ENCODE measurements around the gene ANKS4B. TPM values are rescaled to one million over a fixed set of nuclear protein-coding genes. Genes with fewer than 3 reads are reported as not detected.
"Not testable (repeated sequence)": the region's sequence is repeated elsewhere in the genome, so short reads cannot be mapped to it uniquely, and the experiment has no call there.

ANKS4B gene
- total RNA-seq, 1 experiment from 2014 or later, result 0.09 TPM

GRCh38 chr16:21244518-21245215, 11.2 kb downstream of the ANKS4B start:
- H3K79me1 ChIP-seq (ENCODE audit: insufficient read depth, low read depth, low read length, poor library complexity, severe bottlenecking), result no peaks in the 10 kb centered on the region
- no peak overlapping the region for H2BK15ac ChIP-seq (ENCODE audit: low read depth, low read length)
- H4K91ac ChIP-seq (ENCODE audit: insufficient read length, low read depth, low read length), result no peak overlapping the region
- H2BK20ac ChIP-seq (ENCODE audit: low read depth, low read length, poor library complexity, severe bottlenecking), result no peak overlapping the region
- H3K23ac ChIP-seq (ENCODE audit: insufficient read length, low read depth, low read length), result no peak overlapping the region
- no peaks in the 10 kb centered on the region for H3K9me3 ChIP-seq (ENCODE audit: control insufficient read depth, low read depth, low read length)
- no peak overlapping the region for H2BK5ac ChIP-seq (ENCODE audit: insufficient read length, low read length)
- no peak overlapping the region for H4K5ac ChIP-seq (ENCODE audit: insufficient read length, low read depth, low read length)
- no peaks in the 10 kb centered on the region for H3K27me3 ChIP-seq (ENCODE audit: insufficient read depth, low read length)
- H3K56ac ChIP-seq (ENCODE audit: insufficient read length, low read depth, low read length), result no peak overlapping the region
- H3K79me2 ChIP-seq (ENCODE audit: insufficient read depth, low read length), result no peaks in the 10 kb centered on the region
- WGBS (ENCODE audit: extremely low coverage, insufficient read length, low lambda C conversion rate), result no CpG with 5 or more reads among the region's 7 CpGs
- H3K9me3 Mint-ChIP-seq, result no peaks in the 10 kb centered on the region
- no peak overlapping the region for H2BK12ac ChIP-seq (ENCODE audit: insufficient read length, low read depth, low read length)
- no peak overlapping the region for H3K27ac ChIP-seq (ENCODE audit: insufficient read length, low read depth, low read length)
- H3K4me1 ChIP-seq (ENCODE audit: insufficient read depth, low read length), result no peaks in the 10 kb centered on the region
- no peak overlapping the region for H2BK120ac ChIP-seq (ENCODE audit: low read depth, low read length, poor library complexity, severe bottlenecking)
- no peak overlapping the region for H3K4ac ChIP-seq (ENCODE audit: low read depth, low read length)
- no peak for DNase-seq
- H3K23me2 ChIP-seq (ENCODE audit: insufficient read length, low read depth, low read length, poor library complexity, severe bottlenecking), result no peaks in the 10 kb centered on the region
- H3K14ac ChIP-seq (ENCODE audit: insufficient read depth, low read length), result no peak overlapping the region
- no peak overlapping the region for H3K4me2 ChIP-seq (ENCODE audit: insufficient read depth, insufficient read length, low read length)
- no peak overlapping the region for H4K8ac ChIP-seq (replicated peaks; ENCODE audit: insufficient read length, low read depth, low read length)
- H3T11ph ChIP-seq (ENCODE audit: low read length), result no peak overlapping the region
- H3K9ac ChIP-seq (ENCODE audit: extremely low read depth, insufficient read length, low read length), result no peak overlapping the region
- H3K4me1 Mint-ChIP-seq, result peaks cover 8 to 10% of the 10 kb centered on the region in 2 experiments
- no peak overlapping the region for H2AFZ ChIP-seq (ENCODE audit: low read length)
- no peak overlapping the region for H2AK5ac ChIP-seq (ENCODE audit: insufficient read length, low read length)
- H3K27me3 Mint-ChIP-seq (ENCODE audit: low read depth), result peaks cover 1% of the 10 kb centered on the region; the same call in 1 of the 2 replicates
- no peak overlapping the region for H3K27ac Mint-ChIP-seq
- no peaks in the 10 kb centered on the region for H3K36me3 Mint-ChIP-seq (ENCODE audit: insufficient read depth in 1 of 3, low read depth in 3 of 3)
- no peaks in the 10 kb centered on the region for H4K20me1 ChIP-seq (ENCODE audit: control insufficient read depth, insufficient read depth, insufficient read length)
- H3K4me3 Mint-ChIP-seq, result no peak overlapping the region
- TF ChIP-seq CTCF (conservative IDR thresholded peaks at IDR 0.05), result no peak
- no peak overlapping the region for H3K18ac ChIP-seq (ENCODE audit: insufficient read length, low read depth, low read length)

DNA sequence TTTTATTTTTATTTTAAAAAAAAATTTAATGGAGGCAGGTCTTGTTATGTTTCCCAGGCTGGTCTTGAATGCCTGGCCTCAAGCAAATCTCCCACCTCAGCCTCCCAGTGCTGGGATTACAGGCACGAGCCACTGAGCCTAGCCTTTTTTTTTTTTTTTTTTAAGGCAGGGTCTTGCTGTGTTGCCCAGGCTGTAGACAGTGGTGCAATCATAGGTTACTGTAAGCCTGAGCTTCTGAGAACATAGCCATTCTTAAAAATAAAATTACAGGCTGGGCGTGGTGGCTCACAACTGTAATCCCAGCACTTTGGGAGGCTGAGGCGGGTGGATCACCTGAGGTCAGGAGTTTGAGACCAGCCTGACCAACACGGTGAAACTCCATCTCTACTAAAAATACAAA, 14.7 kb downstream of the ANKS4B start:
- not testable (repeated sequence) for H3K36me3 Mint-ChIP-seq (ENCODE audit: insufficient read depth in 1 of 3, low read depth in 3 of 3); H4K8ac ChIP-seq (replicated peaks; ENCODE audit: insufficient read length, low read depth, low read length); H3K4me3 Mint-ChIP-seq; H3K23me2 ChIP-seq (ENCODE audit: insufficient read length, low read depth, low read length, poor library complexity, severe bottlenecking); H3K79me2 ChIP-seq (ENCODE audit: insufficient read depth, low read length); H2AK5ac ChIP-seq (ENCODE audit: insufficient read length, low read length); H4K5ac ChIP-seq (ENCODE audit: insufficient read length, low read depth, low read length); H4K20me1 ChIP-seq (ENCODE audit: control insufficient read depth, insufficient read depth, insufficient read length); DNase-seq; H2BK120ac ChIP-seq (ENCODE audit: low read depth, low read length, poor library complexity, severe bottlenecking); H3K56ac ChIP-seq (ENCODE audit: insufficient read length, low read depth, low read length); H3K9me3 Mint-ChIP-seq; H3K18ac ChIP-seq (ENCODE audit: insufficient read length, low read depth, low read length); H3K27ac ChIP-seq (ENCODE audit: insufficient read length, low read depth, low read length); H3K23ac ChIP-seq (ENCODE audit: insufficient read length, low read depth, low read length); H3T11ph ChIP-seq (ENCODE audit: low read length); H3K4me1 ChIP-seq (ENCODE audit: insufficient read depth, low read length); H2BK12ac ChIP-seq (ENCODE audit: insufficient read length, low read depth, low read length); H3K4ac ChIP-seq (ENCODE audit: low read depth, low read length); H3K9ac ChIP-seq (ENCODE audit: extremely low read depth, insufficient read length, low read length); H3K14ac ChIP-seq (ENCODE audit: insufficient read depth, low read length); H3K27ac Mint-ChIP-seq; H2BK15ac ChIP-seq (ENCODE audit: low read depth, low read length); H3K27me3 ChIP-seq (ENCODE audit: insufficient read depth, low read length); H2AFZ ChIP-seq (ENCODE audit: low read length); H2BK5ac ChIP-seq (ENCODE audit: insufficient read length, low read length); H3K4me1 Mint-ChIP-seq; H3K4me2 ChIP-seq (ENCODE audit: insufficient read depth, insufficient read length, low read length); H3K79me1 ChIP-seq (ENCODE audit: insufficient read depth, low read depth, low read length, poor library complexity, severe bottlenecking); H4K91ac ChIP-seq (ENCODE audit: insufficient read length, low read depth, low read length); H3K9me3 ChIP-seq (ENCODE audit: control insufficient read depth, low read depth, low read length); H2BK20ac ChIP-seq (ENCODE audit: low read depth, low read length, poor library complexity, severe bottlenecking)
- no CpG with 5 or more reads among the region's 4 CpGs for WGBS (ENCODE audit: extremely low coverage, insufficient read length, low lambda C conversion rate)
- peaks cover 11% of the 10 kb centered on the region for H3K27me3 Mint-ChIP-seq (ENCODE audit: low read depth)
